Stomach (tissue), 9 donors: Measurements from ENCODE around the gene PSMD8. TPM values are rescaled to one million over a fixed set of nuclear protein-coding genes. Genes with fewer than 3 reads are reported as not detected.

Experiments
- DNase-seq, 2 donors: peaks; one replicate each; pipeline versions ENCODE4 v3.0.0 to v3.0.0-alpha.2; 2013 to 2019
- H3K27ac ChIP-seq, 5 donors: fragments of 200-600 bp in 4 of 5; sonication (generic) in 4 of 5; one replicate each; pipeline ENCODE4 v1.5.1; 2013 to 2019; ENCODE audit warnings: mild to moderate bottlenecking in 1 of 5, moderate library complexity in 1 of 5
- H3K27me3 ChIP-seq, 3 donors: fragments of 200-600 bp; sonication (generic); one replicate each; pipeline ENCODE4 v1.5.1; 2017 to 2019; ENCODE audit warnings: mixed run types in 1 of 3
- H3K36me3 ChIP-seq, 4 donors: fragments of 200-600 bp; sonication (generic); 1 replicate in 3 of 4; 2 replicates in 1 of 4; pipeline ENCODE4 v1.5.1; 2016 to 2019
- H3K4me1 ChIP-seq, 4 donors: fragments of 200-600 bp; sonication (generic); one replicate each; pipeline ENCODE4 v1.5.1; 2016 to 2019
- H3K4me3 ChIP-seq, 4 donors: fragments of 200-600 bp; sonication (generic) in 3 of 4; one replicate each; pipeline ENCODE4 v1.5.1; 2016 to 2019; ENCODE audit warnings: mild to moderate bottlenecking in 1 of 4
- H3K9me3 ChIP-seq, 4 donors: fragments of 200-600 bp; sonication (generic); one replicate each; pipeline ENCODE4 v1.5.1; 2016 to 2019
- CTCF ChIP-seq, 7 experiments: fragments of 450-650 bp in 4 of 7; fragments of 200-600 bp in 3 of 7; sonication (generic) in 3 of 7; IDR thresholded peaks; one replicate each; pipeline ENCODE4 v1.5.1; 2016 to 2019; ENCODE audit warnings: antibody characterized with exemption in 7 of 7, control low read depth in 2 of 7, mild to moderate bottlenecking in 1 of 7
- EP300 ChIP-seq: sonication (generic); formaldehyde crosslinking; IDR thresholded peaks from one replicate; pipeline ENCODE4 v1.6.1; 2017; ENCODE audit warnings: antibody characterized with exemption
- POLR2A ChIP-seq, 4 donors: fragments of 450-650 bp; IDR thresholded peaks; one replicate each; pipeline ENCODE4 v1.6.1; 2016; ENCODE audit warnings: antibody characterized with exemption in 4 of 4, control low read depth in 2 of 4, mild to moderate bottlenecking in 1 of 4, moderate library complexity in 1 of 4
- POLR2AphosphoS5 ChIP-seq, 3 donors: sonication (generic); formaldehyde crosslinking; IDR thresholded peaks; one replicate each; pipeline ENCODE4 v1.6.1; 2016; ENCODE audit warnings: antibody characterized with exemption in 3 of 3
- WGBS, 5 donors: extraction: QIAGEN DNeasy Blood & Tissue Kit in 3 of 5; methylation state at CpG; one replicate each; pipeline versions ENCODE4 v1.1.5 to v1.1.7; 2013 to 2018; 5-methylcytosine and 5-hydroxymethylcytosine counted together
- intact Hi-C: fragments of 100-400 bp; cut with DNase I; formaldehyde crosslinking; loops from one replicate; pipeline ENCODE4 v1.15.1; 2023; ENCODE audit warnings: low total_unique reads
- polyA plus RNA-seq, 3 donors: library from polyadenylated mRNA; stranded (reverse); fragments of 200-250 nt; gene quantifications; one replicate each; pipeline ENCODE4 v1.2.3, GENCODE V29; 2013
- total RNA-seq, 5 donors: library from RNA; depleted of rRNA; stranded (reverse); fragments of >200 nt; gene quantifications; one replicate each; pipeline versions ENCODE4 v1.1.0 to v1.2.3, GENCODE V29; 2014 to 2016
- donor health status: healthy with polysubstance abuse.
- donor health status: Bipolar disorder and iron deficiency.
- donor health status: healthy.

Gene PSMD8
- total and polyA plus RNA-seq, 8 donors = 10.7 to 282 (median 108) TPM

GRCh38 chr19:38429055-38429810 is 54.9 kb downstream of the PSMD8 start:
- Histone ChIP-seq H3K9me3 (no peaks in the 10 kb centered on the region), H3K4me3 (no peak overlapping the region), H3K27me3 (peaks cover 0 to 63% (median 23%) of the 10 kb centered on the region in 3 donors), H3K4me1 (peaks cover 0 to 8% (median 3%) of the 10 kb centered on the region in 4 donors), H3K36me3 (no peaks in the 10 kb centered on the region), H3K27ac (no peak overlapping the region)
- TF ChIP-seq CTCF (IDR thresholded peaks at IDR 0.05) (no peak), POLR2A (IDR thresholded peaks at IDR 0.05) (no peak), POLR2AphosphoS5 (IDR thresholded peaks at IDR 0.05) (no peak)
- WGBS, 5 donors = 54 to 60% (median 58%) methylated on average over 13 to 14 of the region's 14 CpGs
- DNase-seq = no peak
- intact Hi-C loops = no loop called here

GRCh38 chr19:38429811-38430156 is 55.4 kb downstream of the PSMD8 start:
- 71 to 93% (median 84%) methylated on average over 2 of the region's 2 CpGs for WGBS, 5 donors
- H3K4me1 ChIP-seq = peaks cover 0 to 8% (median 3%) of the 10 kb centered on the region in 4 donors
- no peak overlapping the region for H3K4me3 ChIP-seq

GRCh38 chr19:38430931-38431330 is 56.6 kb downstream of the PSMD8 start:
- TF ChIP-seq POLR2AphosphoS5 (IDR thresholded peaks at IDR 0.05) = no peak
- no peak for TF ChIP-seq POLR2A (IDR thresholded peaks at IDR 0.05)
- no peak for TF ChIP-seq EP300
- TF ChIP-seq CTCF (IDR thresholded peaks at IDR 0.05) = no peak
- intact Hi-C loops = no loop called here
- 77 to 82% (median 79%) methylated on average over 7 of the region's 7 CpGs for WGBS, 5 donors
- Histone ChIP-seq H3K9me3 (no peaks in the 10 kb centered on the region), H3K27me3 (peaks cover 0 to 63% (median 29%) of the 10 kb centered on the region in 3 donors), H3K4me3 (no peak overlapping the region), H3K27ac (no peak overlapping the region), H3K36me3 (no peaks in the 10 kb centered on the region), H3K4me1 (peaks cover 0 to 8% (median 3%) of the 10 kb centered on the region in 4 donors)
- no peak for DNase-seq

More at GRCh38 chr19:38429811-38430156, 55.4 kb downstream of the PSMD8 start:
- TF ChIP-seq CTCF (IDR thresholded peaks at IDR 0.05) (no peak), POLR2AphosphoS5 (IDR thresholded peaks at IDR 0.05) (no peak), POLR2A (IDR thresholded peaks at IDR 0.05) (no peak), EP300 (no peak)
- Histone ChIP-seq H3K27me3 (peaks cover 0 to 63% (median 29%) of the 10 kb centered on the region in 3 donors), H3K27ac (no peak overlapping the region), H3K9me3 (no peaks in the 10 kb centered on the region), H3K36me3 (no peaks in the 10 kb centered on the region)
- intact Hi-C loops = no loop called here
- no peak for DNase-seq

GRCh38 chr19:38433268-38433733 is 58.9 kb downstream of the PSMD8 start, which contains the start of gene RYR1:
Gene RYR1 (plus strand): TSS chr19:38433691. CDS start chr19:38433830, 139 bp downstream.
- no peak within 1 kb of the TSS for H3K27ac ChIP-seq
- peaks cover 0 to 73% (median 28%) of the 10 kb centered on the region in 3 donors for H3K27me3 ChIP-seq
- TF ChIP-seq POLR2AphosphoS5 (IDR thresholded peaks at IDR 0.05) = no peak
- TF ChIP-seq POLR2A (IDR thresholded peaks at IDR 0.05) = no peak
- TF ChIP-seq EP300 = no peak
- TF ChIP-seq CTCF (IDR thresholded peaks at IDR 0.05) = no peak
- intact Hi-C loops = no loop called here
- peak within 1 kb of the TSS in 2 of 4 donors; percentile 30 to 31 for H3K4me3 ChIP-seq
- peak; percentile 48 to 60 for DNase-seq
- no peaks in the 10 kb centered on the region for H3K9me3 ChIP-seq
- 12 to 33% (median 16%) methylated on average over 9 to 20 of the region's 20 CpGs for WGBS, 5 donors
- H3K36me3 ChIP-seq = no peaks in the 10 kb centered on the region
- peaks cover 0 to 8% (median 3%) of the 10 kb centered on the region in 4 donors for H3K4me1 ChIP-seq

Other genes starting within 250 kb of the PSMD8 start
- not detected for gene DPF1, start 150.3 kb upstream of the PSMD8 start, total RNA-seq
- gene DPF1, start 150.3 kb upstream of the PSMD8 start, polyA plus RNA-seq = under 1 TPM in 2 of 3 donors, not detected in 1; 0.12 to 0.43 TPM
- gene PPP1R14A, start 118.2 kb upstream of the PSMD8 start, total RNA-seq = 100 to 1,000 TPM in 1 of 5 donors, 10 to 100 TPM in 3, 1 to 10 TPM in 1; 8.8 to 197 (median 31.6) TPM
- 100 to 1,000 TPM in 1 of 3 donors, 10 to 100 TPM in 2; 53.2 to 138 (median 54.9) TPM for gene PPP1R14A, start 118.2 kb upstream of the PSMD8 start, polyA plus RNA-seq
- 1,000 to 10,000 TPM in 1 of 5 donors, 100 to 1,000 TPM in 2, 10 to 100 TPM in 2; 29.8 to 1,508 (median 255) TPM for gene SPINT2, start 110.0 kb upstream of the PSMD8 start, total RNA-seq
- gene SPINT2, start 110.0 kb upstream of the PSMD8 start, polyA plus RNA-seq = 100 to 1,000 TPM in 2 of 3 donors, 10 to 100 TPM in 1; 54.5 to 255 (median 184) TPM
- 100 to 1,000 TPM in 3 of 5 donors, 10 to 100 TPM in 2; 33.5 to 287 (median 171) TPM for gene C19orf33, start 70.3 kb upstream of the PSMD8 start, total RNA-seq
- gene C19orf33, start 70.3 kb upstream of the PSMD8 start, polyA plus RNA-seq = 1,000 to 10,000 TPM in 2 of 3 donors, 100 to 1,000 TPM in 1; 388 to 1,069 (median 1,022) TPM
- 10 to 100 TPM in 2 of 5 donors, 1 to 10 TPM in 3; 4.7 to 30.4 (median 7.2) TPM for gene YIF1B, start 58.6 kb upstream of the PSMD8 start, total RNA-seq
- 10 to 100 TPM; 18.8 to 28.0 (median 24.2) TPM for gene YIF1B, start 58.6 kb upstream of the PSMD8 start, polyA plus RNA-seq
- gene KCNK6, start 54.7 kb upstream of the PSMD8 start, total RNA-seq = 10 to 100 TPM in 2 of 5 donors, 1 to 10 TPM in 2, under 1 TPM in 1; under 0.01 to 32.2 (median 5.4) TPM
- 1 to 10 TPM; 3.2 to 10.0 (median 9.5) TPM for gene KCNK6, start 54.7 kb upstream of the PSMD8 start, polyA plus RNA-seq
- 1 to 10 TPM in 3 of 5 donors, under 1 TPM in 1, not detected in 1; 0.45 to 9.7 (median 5.0) TPM for gene CATSPERG, start 38.7 kb upstream of the PSMD8 start, total RNA-seq
- 1 to 10 TPM; 1.1 to 2.4 (median 2.0) TPM for gene CATSPERG, start 38.7 kb upstream of the PSMD8 start, polyA plus RNA-seq
- not detected for gene GGN, start 13.5 kb downstream of the PSMD8 start, total RNA-seq
- under 1 TPM in 2 of 3 donors, not detected in 1; 0.19 to 0.30 TPM for gene GGN, start 13.5 kb downstream of the PSMD8 start, polyA plus RNA-seq
- 1 to 10 TPM in 2 of 5 donors, not detected in 3; 1.7 to 3.6 TPM for gene SPRED3, start 14.1 kb downstream of the PSMD8 start, total RNA-seq
- gene SPRED3, start 14.1 kb downstream of the PSMD8 start, polyA plus RNA-seq = under 1 TPM in 2 of 3 donors, not detected in 1; 0.12 to 0.33 TPM
- gene FAM98C, start 28.5 kb downstream of the PSMD8 start, total RNA-seq = 100 to 1,000 TPM in 1 of 5 donors, 10 to 100 TPM in 3, 1 to 10 TPM in 1; 4.0 to 222 (median 18.7) TPM
- 10 to 100 TPM; 18.3 to 40.7 (median 35.1) TPM for gene FAM98C, start 28.5 kb downstream of the PSMD8 start, polyA plus RNA-seq
- gene RASGRP4, start 51.6 kb downstream of the PSMD8 start, total RNA-seq = 1 to 10 TPM in 2 of 5 donors, under 1 TPM in 1, not detected in 2; 0.55 to 8.4 (median 4.0) TPM
- 1 to 10 TPM in 2 of 3 donors, under 1 TPM in 1; 0.40 to 1.8 (median 1.5) TPM for gene RASGRP4, start 51.6 kb downstream of the PSMD8 start, polyA plus RNA-seq
- gene RYR1, start 59.1 kb downstream of the PSMD8 start, total RNA-seq = 10 to 100 TPM in 1 of 5 donors, 1 to 10 TPM in 2, under 1 TPM in 2; under 0.01 to 10.7 (median 1.7) TPM
- 1 to 10 TPM in 1 of 3 donors, under 1 TPM in 2; 0.46 to 3.6 (median 0.68) TPM for gene RYR1, start 59.1 kb downstream of the PSMD8 start, polyA plus RNA-seq
- gene MAP4K1, start 243.4 kb downstream of the PSMD8 start, total RNA-seq = 10 to 100 TPM in 1 of 5 donors, 1 to 10 TPM in 3, not detected in 1; 1.2 to 12.9 (median 5.2) TPM
- gene MAP4K1, start 243.4 kb downstream of the PSMD8 start, polyA plus RNA-seq = 1 to 10 TPM; 4.4 to 5.3 (median 5.0) TPM
- gene EIF3K, start 244.6 kb downstream of the PSMD8 start, total RNA-seq = 100 to 1,000 TPM; 203 to 889 (median 283) TPM
- gene EIF3K, start 244.6 kb downstream of the PSMD8 start, polyA plus RNA-seq = 100 to 1,000 TPM; 347 to 495 (median 349) TPM